Measurements from ENCODE around the gene TCEAL5. TPM values are rescaled to one million over a fixed set of nuclear protein-coding genes. Genes with fewer than 3 reads are reported as not detected.

TCEAL5 gene
- 13.6 TPM for total RNA-seq

DNA sequence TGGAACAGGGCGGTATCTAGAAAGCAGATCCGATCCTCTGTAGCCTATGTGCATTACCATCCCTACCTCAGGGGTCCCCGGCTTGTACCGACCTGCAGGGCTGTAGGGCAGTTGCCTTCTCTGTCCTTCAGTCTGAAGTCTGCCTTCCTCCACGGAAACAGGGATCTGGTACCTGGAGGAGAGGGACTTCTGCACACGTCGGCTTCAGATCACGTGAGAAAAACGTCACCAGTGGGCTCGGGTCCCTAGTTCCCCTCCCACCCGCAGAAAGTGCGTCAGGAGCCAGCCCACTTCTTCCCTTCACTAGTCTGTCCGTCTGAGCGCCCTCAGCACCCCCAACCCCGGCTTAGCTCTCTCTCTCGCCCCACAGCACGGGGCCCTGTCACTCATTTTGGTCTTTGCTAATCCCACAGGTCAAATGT lies at the start of gene TCEAL5:
TCEAL5 (minus strand) TSS at position 170 of the 422 bp plus-strand sequence. CDS start 2,187 bp downstream, outside the sequence.

GRCh38 chrX:103310555-103311398 lies 34.2 kb upstream of the TCEAL5 start, which contains the start of gene BEX2:
BEX2 (minus strand) TSS chrX:103310990; CDS start chrX:103309976, 1,014 bp downstream.

GRCh38 chrX:103254921-103255493 lies 21.5 kb downstream of the TCEAL5 start, which contains the start of gene TCEAL8:
TCEAL8 (minus strand) TSS chrX:103255155; CDS start chrX:103253979, 1,176 bp downstream.

Other genes with a start within 250 kb of the TCEAL5 start
- gene BEX1, start 212.6 kb downstream of the TCEAL5 start, total RNA-seq = 172 TPM
- not detected for gene NXF3, start 183.6 kb downstream of the TCEAL5 start, total RNA-seq
- gene BEX4, start 61.6 kb downstream of the TCEAL5 start, total RNA-seq = 126 TPM
- 106 TPM for gene TCEAL8, start 21.6 kb downstream of the TCEAL5 start, total RNA-seq
- 113 TPM for gene BEX2, start 34.2 kb upstream of the TCEAL5 start, total RNA-seq
- gene TCEAL7, start 53.5 kb upstream of the TCEAL5 start, total RNA-seq = 155 TPM
- gene TCEAL9, start 79.8 kb upstream of the TCEAL5 start, total RNA-seq = 42.9 TPM
- gene BEX3, start 99.8 kb upstream of the TCEAL5 start, total RNA-seq = 289 TPM
- 1.8 TPM for gene RAB40A, start 242.7 kb upstream of the TCEAL5 start, total RNA-seq